Body of pancreas (tissue), 4 donors: ENCODE results near the gene YJU2.

Source experiments
- POLR2A ChIP-seq, 3 donors: fragments of 450-650 bp; IDR thresholded peaks; one replicate each; pipeline ENCODE4 v1.6.1; 2016; ENCODE audit warnings: antibody characterized with exemption in 3 of 3, mild to moderate bottlenecking in 2 of 3
- TF ChIP-seq, protein P1 (sequence below), 7 experiments: fragments of 450-650 bp in 4 of 7; fragments of 200-600 bp in 3 of 7; sonication (generic) in 3 of 7; IDR thresholded peaks; one replicate each; pipeline ENCODE4 v1.5.1; 2016 to 2019; ENCODE audit warnings: antibody characterized with exemption in 7 of 7

DNA sequence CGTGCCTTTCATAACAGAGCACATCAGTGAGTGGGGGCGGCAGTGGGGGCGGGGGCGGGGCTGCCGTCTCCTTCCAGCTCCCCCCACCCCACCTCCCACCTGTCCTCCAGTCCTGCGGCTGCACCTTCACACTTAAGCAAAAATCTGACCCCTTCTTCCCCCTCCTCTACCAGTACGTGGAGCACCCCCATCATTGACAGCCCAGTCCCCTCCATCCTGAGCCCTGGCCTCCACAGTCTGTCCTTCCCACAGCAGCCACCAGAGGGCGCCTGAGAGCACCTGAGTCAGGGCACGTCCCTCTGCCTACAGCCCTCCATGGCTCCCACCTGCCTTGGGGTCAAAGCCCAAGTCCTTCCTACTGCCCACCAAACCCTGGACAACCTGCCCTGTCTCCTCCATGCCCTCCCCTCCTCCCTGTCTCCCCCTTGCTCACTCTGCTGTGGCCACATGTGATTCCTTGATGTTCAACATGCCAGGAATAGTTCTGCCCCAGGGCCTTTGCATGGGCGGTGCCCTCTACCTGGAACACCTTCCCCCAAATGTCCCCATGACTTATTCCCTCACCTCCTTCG is 13.5 kb upstream of the YJU2 start:
- no peak for TF ChIP-seq POLR2A (IDR thresholded peaks at IDR 0.05)
- TF ChIP-seq, protein P1, sequence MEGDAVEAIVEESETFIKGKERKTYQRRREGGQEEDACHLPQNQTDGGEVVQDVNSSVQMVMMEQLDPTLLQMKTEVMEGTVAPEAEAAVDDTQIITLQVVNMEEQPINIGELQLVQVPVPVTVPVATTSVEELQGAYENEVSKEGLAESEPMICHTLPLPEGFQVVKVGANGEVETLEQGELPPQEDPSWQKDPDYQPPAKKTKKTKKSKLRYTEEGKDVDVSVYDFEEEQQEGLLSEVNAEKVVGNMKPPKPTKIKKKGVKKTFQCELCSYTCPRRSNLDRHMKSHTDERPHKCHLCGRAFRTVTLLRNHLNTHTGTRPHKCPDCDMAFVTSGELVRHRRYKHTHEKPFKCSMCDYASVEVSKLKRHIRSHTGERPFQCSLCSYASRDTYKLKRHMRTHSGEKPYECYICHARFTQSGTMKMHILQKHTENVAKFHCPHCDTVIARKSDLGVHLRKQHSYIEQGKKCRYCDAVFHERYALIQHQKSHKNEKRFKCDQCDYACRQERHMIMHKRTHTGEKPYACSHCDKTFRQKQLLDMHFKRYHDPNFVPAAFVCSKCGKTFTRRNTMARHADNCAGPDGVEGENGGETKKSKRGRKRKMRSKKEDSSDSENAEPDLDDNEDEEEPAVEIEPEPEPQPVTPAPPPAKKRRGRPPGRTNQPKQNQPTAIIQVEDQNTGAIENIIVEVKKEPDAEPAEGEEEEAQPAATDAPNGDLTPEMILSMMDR (IDR thresholded peaks at IDR 0.05), result peak in 5 of 7 experiments; percentile 19 to 56 (median 30)
